ENCODE results near the gene TAB2.

- no peak for TF ChIP-seq CTCF (IDR thresholded peaks at IDR 0.05)
- TF ChIP-seq EP300 (IDR thresholded peaks at IDR 0.05) = no peak
These were observed 127.6 kb downstream of the TAB2 start for GRCh38 chr6:149445095-149445466.
